ENCODE results near the gene NAPG.
"Not testable (repeated sequence)": the region's sequence is repeated elsewhere in the genome, so short reads cannot be mapped to it uniquely, and the experiment has no call there.

NAPG gene

DNA sequence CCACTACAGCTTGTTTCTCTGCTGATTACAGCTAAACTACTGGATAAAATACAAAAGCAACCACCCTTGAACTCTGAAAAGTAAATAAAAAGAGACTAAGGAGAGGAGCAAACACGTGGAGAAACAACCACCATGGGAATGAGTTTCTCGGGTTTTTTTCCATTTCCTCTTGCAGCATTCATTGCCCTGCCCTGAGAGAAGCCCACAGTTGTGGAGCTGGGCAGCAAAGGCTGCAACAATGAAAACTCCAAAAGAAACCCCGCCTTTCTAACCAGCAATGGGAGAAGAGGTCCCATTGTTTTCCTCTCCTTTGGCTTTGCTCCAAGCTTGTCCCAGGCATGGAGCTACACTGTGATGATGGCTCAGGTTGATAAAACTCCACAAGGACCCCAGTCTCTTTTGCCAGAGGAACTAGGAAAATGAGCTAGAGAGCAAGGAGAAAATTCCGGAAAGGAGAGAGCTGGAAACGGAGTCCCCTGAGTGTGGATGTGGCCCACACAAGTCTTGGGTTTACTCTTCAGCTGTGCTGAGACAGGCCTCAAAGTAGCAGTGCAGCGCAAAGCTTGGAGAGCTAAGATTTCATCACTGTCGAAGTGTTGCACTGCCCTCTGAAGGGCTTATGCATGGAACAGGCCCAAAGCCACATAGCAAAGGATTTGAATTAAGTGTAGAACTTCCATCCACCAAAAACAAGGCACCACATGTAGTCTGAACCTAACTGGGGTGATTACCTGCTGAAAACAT, 20.9 kb downstream of the NAPG start:
- DNase-seq (ENCODE audit: low read depth, low spot score) = no peak

DNA sequence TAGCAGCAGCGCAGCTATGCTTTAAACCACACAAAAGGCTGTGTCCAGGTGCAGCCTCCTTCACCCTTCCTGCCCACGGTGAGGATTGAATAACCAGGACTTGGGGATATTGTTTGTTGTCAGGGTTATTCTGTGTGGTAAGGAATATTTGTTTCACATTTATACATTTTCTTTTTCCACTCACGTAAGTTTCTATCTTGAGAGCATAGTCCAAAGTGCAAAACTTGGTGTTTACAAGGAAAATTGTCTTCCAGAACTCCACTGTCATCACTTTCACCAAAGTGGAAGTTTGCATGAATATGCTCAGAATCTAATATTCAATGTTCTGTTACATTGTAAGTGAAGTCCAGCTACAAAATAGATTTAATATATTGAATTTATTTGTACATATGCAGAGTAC, 26.4 kb downstream of the NAPG start:
- DNase-seq (ENCODE audit: low read depth, low spot score) = no peak

DNA sequence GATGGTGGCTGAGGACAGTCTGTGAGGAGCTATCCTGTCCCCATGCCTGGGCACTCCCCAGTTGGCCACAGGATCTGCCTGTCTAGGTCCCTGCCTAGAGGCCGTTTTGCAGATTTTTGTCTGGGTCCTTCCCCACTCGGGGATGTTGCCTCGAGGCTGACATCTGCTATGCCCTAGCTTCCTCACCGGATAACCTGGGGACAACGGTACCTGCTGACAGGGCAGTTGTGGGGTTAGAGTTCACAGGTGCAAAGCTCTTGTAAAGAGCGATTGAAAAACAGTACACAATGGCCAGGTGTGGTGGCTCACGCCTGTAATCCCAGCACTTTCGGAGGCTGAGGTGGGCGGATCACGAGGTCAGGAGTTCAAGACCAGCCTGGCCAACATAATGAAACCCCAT, 30.4 kb downstream of the NAPG start:
- not testable (repeated sequence) for DNase-seq (ENCODE audit: low read depth, low spot score)

- DNase-seq (ENCODE audit: low read depth, low spot score) = no peak
Observed at GRCh38 chr18:10557085-10557677, 31.4 kb downstream of the NAPG start.

DNA sequence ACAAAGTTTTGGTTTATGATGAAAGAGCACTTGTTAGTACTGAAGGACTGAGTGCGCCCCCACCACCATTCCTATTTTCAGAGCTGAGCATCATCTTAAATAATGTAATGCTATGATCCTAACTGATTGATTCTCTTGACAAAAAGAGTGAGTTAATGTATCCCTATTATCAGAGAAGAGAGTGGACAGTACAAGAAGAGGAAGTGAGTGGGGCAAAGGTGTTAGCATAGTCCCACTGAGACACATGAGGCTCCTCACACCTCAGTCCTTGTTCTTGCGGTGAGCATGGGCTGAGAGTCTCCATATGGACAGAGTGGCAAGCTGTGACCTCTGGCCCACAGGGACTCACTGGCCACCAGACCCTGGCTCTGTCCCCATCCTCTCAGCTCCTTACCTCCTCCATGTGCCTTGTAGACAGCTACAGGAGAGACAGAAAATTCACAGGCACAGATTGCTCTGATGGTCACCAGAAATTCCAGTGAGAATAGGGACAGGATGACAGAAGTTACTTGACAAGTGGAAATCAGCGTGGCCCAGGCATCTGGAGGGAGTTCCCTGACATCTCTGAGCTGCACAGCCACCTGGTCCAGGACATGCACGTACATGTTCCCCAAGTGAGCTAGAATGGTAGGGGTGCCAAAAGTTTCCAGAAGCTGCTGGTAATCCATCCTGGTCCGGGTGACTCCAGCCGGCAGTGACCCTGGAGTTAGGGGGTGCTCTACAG, 32.6 kb downstream of the NAPG start:
- DNase-seq (ENCODE audit: low read depth, low spot score) = no peak

- no peak for DNase-seq (ENCODE audit: low read depth, low spot score)
Observed at GRCh38 chr18:10558967-10559298, 33.1 kb downstream of the NAPG start.

- DNase-seq (ENCODE audit: low read depth, low spot score) = no peak
Observed at GRCh38 chr18:10559553-10560451, 34.0 kb downstream of the NAPG start.

DNA sequence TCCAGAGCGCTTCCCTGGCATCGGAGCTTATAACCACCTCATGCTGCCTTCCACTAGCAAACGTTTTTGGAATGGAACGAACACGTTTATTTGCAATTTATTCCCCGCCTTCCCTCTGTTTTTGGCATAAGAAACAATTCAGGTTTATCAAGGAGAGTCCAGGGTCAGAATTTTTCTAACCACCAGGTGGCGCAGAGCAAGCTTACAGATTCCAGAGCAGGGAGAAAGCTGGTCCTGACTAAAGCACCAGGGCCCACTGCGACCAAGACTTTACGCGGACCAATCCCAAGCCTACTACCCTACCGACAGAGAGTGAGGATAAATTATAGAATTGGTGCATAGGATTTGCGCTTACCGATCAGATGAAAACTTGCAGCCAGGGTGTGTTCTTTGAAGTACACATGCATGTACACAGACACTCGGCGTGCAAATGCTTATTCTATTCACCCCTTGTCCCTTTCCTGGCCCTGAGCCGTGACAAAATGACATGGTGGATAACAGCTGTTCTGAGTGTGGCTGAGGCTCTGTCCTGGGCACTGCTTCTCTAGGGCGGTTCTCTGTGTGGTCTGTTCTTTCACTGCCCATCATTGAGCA, 34.7 kb downstream of the NAPG start:
- DNase-seq (ENCODE audit: low read depth, low spot score) = peak; percentile 8

DNA sequence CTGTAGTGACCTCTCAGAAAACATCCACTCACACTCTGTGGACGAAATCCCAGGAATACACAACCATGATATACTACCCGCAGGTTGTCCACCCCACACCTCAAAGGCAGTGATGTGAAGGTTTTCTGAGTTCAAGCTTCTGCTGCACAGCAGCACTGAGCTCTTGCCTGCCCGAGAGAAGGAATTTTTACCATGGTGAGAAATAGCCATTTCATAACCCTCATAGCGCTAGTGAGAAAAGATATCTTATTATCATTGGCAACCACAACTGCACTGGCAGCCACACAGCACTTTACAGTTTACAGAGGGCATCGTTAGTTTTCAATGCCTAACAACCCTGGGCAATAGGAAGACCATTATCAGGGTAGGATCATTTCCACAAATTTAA, 36.9 kb downstream of the NAPG start:
- no peak for DNase-seq (ENCODE audit: low read depth, low spot score)

GRCh38 chr18:10563886-10564285, 38.1 kb downstream of the NAPG start:
- no peak for DNase-seq (ENCODE audit: low read depth, low spot score)

- no peak for DNase-seq (ENCODE audit: low read depth, low spot score)
Observed at GRCh38 chr18:10564975-10565773, 39.3 kb downstream of the NAPG start.

GRCh38 chr18:10565835-10566234, 40.0 kb downstream of the NAPG start:
- no peak for DNase-seq (ENCODE audit: low read depth, low spot score)

DNA sequence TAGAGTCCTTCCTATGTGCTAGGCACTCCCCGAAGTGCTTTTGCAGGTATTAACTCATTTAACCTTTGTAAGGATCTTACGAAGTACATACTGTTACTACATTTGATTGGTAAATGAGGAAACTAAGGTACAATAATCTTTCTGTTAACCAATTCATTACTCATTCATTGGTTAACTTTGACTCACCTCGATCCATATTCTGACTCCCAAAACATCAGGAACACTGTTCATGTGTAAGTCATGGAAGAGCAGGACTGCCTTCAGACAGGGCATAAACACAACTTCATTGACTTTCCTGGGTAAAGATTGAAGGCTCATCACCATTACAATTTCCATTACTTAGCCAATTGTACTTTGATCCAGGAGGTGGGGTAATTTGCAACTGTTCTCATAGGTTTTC, 40.6 kb downstream of the NAPG start:
- DNase-seq (ENCODE audit: low read depth, low spot score) = no peak

DNA sequence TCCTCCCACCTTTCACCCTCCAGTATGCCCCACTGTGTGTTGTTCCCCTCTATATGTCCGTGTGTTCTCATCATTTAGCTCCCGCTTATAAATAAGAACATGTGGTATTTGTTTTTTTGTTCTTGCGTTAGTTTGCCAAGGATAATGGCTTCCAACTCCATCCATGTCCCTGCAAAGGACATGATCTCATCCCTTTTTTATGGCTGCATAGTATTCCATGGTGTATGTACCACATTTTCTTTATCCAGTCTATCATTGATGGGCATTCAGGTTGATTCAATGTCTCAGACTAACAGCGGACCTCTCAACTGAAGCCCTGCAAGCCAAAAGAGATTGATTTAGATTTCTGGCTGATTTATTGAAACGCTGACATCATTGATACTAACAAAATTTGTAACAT, 44.1 kb downstream of the NAPG start:
- DNase-seq (ENCODE audit: low read depth, low spot score) = not testable (repeated sequence)

- no peak for DNase-seq (ENCODE audit: low read depth, low spot score)
Observed at GRCh38 chr18:10570622-10571021, 44.8 kb downstream of the NAPG start.

DNA sequence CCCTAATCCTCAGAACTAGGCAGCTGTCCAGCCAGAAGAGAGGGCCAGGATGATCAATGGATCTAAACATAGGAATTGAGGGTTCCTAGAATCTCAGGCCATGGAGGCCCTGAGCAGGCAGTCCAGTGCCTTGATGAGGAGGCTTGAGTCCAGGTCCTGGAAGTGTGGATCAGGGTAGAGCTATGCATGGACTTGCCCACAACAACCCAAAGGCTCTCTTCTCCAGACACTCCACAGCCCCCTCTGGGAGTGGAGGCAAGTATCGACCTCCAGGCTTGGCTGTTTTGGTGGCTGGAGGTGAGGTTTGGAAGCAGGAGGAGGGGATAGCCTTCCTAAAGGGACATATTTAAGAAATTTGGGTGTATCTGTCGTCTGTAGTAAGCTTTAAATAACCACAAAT, 45.7 kb downstream of the NAPG start:
- no peak for DNase-seq (ENCODE audit: low read depth, low spot score)

GRCh38 chr18:10573261-10573660, 47.4 kb downstream of the NAPG start:
- not testable (repeated sequence) for DNase-seq (ENCODE audit: low read depth, low spot score)

- not testable (repeated sequence) for DNase-seq (ENCODE audit: low read depth, low spot score)
Observed at GRCh38 chr18:10574412-10574811, 48.6 kb downstream of the NAPG start.

GRCh38 chr18:10577842-10578572, 52.2 kb downstream of the NAPG start:
- not testable (repeated sequence) for DNase-seq (ENCODE audit: low read depth, low spot score)

DNA sequence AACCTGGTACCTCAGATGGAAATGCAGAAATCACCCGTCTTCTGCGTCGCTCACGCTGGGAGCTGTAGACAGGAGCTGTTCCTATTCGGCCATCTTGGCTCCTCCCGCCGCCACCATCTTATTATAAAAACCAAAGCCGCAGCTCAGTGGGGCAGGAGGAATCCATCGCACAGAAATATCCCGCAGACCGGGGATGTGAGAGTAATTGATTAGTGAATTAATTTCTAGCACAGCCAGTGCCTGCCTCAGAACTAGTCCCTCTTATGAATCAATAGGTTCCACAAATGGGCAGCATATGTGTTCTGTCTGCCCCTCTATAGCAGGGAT, 52.7 kb downstream of the NAPG start:
- DNase-seq (ENCODE audit: low read depth, low spot score) = not testable (repeated sequence)

All from brain pericyte (primary cell).